COLO829 (cell line): ENCODE measurements around the gene TTLL9.

Experiments used
- DNase-seq: peaks from one replicate; pipeline ENCODE4 v3.0.0; 2012; ENCODE audit warnings: low spot score

Gene TTLL9

DNA sequence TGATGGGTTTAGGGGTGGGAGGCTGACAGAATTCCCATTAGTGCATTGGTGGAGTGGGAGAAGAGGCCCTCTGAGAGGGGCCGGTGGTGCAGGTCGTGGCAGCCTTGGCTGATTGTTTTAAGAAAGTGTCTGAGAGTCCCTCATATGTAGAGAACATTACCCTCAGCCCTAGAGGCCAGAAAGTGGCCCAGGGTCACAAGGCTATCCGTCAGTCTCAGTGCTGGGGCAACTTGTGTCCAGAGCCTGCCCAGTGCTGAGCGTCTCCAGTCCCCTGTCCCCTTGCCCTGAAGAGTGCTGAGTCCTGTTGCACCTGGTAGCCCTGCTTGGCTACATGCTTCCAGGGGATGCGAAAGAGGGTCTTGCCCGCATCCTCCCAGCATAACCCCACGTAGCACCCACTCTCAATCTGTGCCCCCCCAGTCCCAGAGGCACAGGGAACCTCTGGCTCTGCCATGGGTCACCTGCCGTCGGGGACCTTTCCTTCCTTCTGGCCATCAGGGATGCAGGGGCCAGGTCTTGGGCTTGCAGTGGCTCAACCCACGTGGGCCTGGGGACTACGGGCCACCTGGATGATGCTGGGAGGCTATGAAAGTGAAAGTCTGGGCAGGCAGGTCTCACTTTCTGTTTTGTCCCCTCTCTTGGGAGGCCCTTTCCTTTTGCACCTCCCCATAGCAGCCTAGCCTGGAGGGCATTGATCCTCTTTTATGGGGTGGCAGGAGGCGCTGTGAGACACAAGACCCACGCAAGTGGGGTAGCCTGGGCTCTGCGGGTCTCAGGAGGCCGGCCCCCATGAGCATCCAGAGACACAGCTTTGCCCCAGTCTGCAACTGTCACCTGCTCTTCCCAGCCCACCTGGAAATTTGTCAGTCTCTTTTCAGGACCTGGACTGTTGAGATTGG, 12.3 kb upstream of the TTLL9 start:
- DNase-seq, result no peak

- DNase-seq, result no peak
Measured at GRCh38 chr20:31858760-31859083, 11.7 kb upstream of the TTLL9 start.

DNA sequence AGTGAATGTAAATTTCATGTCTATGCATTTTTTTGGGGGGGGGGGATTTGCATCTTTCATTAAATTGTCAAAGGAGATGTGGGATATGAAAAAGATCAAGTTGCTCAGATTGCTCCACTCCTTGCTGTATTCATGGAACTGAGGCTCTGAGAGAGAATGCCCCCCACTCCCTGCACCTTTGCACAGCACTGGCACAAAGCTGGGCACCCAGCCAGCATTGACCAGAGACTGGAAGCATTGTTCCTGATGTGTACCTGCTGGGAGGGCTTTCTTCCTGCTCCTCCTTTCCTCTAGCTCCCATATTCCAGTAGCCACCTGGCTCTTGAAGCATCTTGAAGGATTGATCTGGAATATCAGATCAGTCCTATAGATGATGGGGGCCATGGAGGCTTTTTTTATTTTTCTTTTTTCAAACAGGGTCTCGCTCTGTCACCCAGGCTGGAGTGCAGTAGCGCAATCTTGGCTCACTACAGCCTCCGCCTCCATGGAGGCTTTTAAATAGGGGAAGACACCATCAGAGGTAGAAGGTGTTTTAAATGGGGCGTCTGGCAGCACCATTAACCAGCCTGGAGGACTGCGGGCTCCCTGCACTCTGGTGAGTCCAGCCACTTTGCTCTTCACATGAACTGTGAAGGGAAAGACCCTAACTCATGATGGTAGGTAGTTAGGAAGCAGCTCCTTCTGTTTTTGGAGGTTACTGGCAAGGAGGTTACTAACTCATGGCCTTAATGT, 11.0 kb upstream of the TTLL9 start:
- no peak for DNase-seq

GRCh38 chr20:31859998-31860380, 10.4 kb upstream of the TTLL9 start:
- DNase-seq, result no peak

- peak; percentile 81 for DNase-seq
Measured at GRCh38 chr20:31860390-31861134, 9.9 kb upstream of the TTLL9 start.

DNA sequence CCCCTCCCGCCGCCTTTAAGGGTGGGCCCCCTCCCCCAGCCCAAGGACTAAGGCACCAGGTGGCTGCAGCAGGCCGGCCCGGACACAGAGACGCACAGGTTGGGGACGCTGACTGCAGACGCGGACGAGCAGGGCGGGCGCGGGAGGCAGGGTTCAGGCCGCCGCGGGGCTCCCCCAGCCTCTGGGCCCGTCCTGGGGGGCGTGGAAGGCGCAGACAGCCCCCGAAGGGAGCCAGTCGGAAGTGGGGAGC, 9.4 kb upstream of the TTLL9 start:
- DNase-seq, result no peak

DNA sequence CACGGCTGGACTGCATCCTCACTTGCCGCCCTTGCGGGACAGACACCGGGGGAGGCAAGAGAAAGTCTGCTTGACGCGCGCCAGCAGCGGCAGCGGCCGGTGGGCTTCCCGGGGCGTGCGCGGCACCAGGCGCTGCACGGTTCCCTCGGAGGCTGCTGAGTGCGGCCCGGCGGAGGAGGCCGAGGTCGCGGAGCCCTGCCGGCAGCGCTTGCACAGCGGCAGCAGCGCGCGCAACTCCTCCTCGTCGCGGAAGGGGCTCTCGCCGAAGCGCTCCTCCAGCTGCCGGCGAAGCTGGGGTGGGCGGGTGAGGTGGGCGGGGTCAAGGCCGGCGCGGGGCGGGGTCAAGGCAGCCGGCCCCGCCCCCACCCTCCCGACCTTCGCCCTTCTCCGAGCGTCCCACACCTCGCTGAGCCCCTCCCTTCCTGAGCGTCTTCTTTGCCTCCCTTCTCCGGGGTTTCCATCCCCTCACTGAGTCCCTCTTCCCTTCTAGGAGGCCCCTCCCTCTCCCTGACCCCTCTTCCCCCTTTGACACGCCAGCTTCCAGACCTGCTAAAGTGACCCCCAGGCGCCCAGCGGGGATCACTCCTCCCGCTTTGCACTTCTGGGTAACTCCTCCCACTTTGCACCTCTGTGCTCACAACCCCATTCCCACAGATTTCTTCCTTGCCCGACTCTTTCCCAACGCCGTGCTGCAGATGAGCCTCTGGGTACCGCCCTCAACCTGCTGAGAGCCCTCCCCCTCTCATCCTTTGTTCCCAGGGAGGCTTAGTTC, 8.9 kb upstream of the TTLL9 start:
- DNase-seq, result peak; percentile 87

- DNase-seq, result no peak
Measured at GRCh38 chr20:31862157-31862470, 8.3 kb upstream of the TTLL9 start.

GRCh38 chr20:31862506-31862905, 7.9 kb upstream of the TTLL9 start:
- DNase-seq, result no peak

DNA sequence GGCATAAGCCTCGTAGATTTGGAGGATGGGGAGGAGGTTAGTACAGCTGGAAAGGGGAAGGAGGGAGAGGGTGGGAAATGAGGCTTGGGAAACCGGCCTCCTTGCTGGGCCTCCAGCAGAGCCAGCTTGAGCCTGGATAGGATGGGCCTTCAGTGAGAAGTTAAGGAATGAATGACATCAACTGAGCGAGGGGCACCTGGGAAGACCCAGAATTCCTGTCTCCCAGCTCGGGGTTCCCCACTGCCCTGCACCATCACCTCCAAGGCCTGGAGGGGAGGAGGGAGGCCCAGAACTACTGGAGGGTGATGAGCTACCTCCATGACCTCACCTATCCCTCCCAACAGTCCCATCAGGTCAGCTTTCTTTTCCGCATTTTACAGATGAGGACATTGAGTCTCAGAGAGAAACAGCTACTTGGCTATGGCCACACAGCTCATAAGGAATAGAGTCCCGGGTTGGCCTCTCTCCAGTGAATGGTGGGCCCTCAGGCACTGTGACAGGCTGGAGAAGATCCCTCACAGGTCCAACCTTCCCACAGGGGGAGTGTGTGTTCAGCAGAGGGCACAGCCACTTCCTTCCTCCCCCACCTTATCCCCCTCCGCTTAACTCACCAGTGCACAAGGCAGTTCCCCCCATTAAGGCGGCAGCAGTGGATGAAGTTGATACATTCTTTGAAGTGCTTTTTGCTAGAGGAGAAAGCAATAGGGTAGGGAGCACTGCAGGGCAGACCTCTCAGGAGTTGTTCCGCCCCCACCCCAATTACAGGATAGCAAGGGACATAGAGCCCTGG, 6.9 kb upstream of the TTLL9 start:
- no peak for DNase-seq

- no peak for DNase-seq
Measured at GRCh38 chr20:31864521-31865400, 5.7 kb upstream of the TTLL9 start.

DNA sequence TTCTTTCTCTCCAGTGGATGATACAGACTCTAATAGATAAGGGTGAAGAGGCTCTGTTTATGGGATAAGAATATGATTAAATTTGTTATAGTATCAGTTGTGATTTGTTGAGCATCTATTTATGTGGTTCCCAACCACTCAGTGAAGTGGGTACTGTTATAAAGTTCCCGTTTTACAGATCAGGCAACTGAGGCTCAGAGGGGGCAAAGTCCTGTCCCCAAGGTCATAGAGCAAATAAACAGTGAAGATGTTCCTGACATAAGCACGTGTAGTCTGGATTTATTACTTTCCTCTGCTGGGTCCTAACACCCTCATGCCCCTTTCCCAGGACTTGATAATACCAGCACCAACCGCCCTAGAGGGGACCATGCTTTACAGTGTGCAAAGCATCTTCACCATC, 4.2 kb upstream of the TTLL9 start:
- no peak for DNase-seq

GRCh38 chr20:31868853-31869672, 1.4 kb upstream of the TTLL9 start:
- DNase-seq, result no peak

DNA sequence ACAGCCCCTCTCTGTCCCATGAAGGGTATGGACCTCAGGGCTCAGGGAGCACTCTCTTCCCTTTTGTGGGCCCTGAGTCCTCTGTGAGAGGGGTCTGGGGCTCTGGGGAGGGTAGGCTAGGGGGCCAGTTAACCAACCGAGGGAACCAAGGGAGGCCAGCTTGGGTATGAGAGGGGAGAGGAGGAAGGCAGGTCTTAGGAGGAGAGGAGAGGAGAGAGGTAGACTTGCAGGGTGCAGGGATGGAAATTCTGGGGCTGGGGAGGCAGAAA, 827 bp upstream of the TTLL9 start:
- no peak for DNase-seq

DNA sequence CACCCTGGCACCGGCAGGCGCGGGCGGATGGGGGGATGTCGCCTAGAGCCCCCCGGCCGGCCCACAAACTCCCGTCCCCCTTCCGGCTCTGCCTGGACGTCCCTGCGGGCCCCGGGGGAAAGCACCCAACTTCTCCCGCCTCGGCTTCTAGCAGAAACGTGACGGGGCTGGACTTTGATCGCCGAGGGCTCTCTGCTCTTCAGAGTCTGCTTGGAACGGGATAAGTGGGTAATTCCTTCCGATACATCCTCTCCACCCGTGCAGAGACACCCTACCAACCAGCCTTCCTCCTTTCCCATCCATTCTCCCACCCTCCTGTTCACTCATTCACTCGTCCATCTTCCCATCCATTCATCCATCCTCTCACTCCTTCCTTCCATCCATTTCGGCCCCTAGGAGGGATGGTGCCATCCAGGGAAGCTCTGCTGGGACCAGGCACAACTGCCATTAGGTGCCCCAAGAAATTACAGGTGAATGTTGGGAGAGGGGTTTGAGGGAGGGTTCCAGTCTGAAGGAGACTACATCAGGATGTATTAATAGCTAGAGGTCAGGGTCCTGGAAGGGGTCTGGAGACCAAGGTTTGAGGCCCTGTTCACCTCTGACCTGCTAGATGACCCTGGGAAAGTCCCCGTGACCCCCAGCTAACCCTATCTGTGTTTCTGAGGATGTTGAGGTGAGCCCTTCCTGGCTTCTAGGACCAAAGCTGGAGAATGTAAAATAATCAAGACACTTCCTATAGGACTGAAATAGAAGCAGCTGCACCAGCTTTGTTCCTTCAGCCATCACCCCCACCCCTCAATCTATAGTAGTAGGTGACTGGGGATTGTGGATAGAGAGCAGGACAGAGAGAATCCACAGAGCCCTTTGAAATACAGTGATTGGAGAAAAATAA, 538 bp downstream of the TTLL9 start:
- no peak for DNase-seq

GRCh38 chr20:31871618-31871954, 1.2 kb downstream of the TTLL9 start:
- no peak for DNase-seq

DNA sequence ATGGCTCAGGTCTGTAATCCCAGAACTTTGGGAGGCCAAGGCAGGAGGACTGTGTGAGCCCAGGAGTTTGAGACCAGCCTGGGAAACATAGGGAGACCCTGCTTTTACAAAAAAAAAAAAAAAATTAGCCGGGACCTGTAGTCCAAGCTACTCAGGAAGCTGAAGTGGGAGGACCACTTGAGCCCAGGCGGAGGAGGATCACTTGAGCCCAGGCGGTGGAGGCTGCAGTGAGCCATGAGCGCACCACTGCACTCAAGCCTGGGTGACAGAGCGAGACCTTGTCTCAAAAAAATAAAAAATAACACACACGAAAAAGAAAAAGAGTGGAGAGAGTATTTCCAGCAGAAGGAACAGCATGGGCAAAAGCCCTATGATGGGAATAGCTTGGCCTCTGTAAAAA, 2.0 kb downstream of the TTLL9 start:
- no peak for DNase-seq

GRCh38 chr20:31875671-31876070, 5.2 kb downstream of the TTLL9 start:
- DNase-seq, result no peak

GRCh38 chr20:31877684-31878083, 7.2 kb downstream of the TTLL9 start:
- no peak for DNase-seq
